Measurements from ENCODE around the gene TNIK. TPM values are rescaled to one million over a fixed set of nuclear protein-coding genes. Genes with fewer than 3 reads are reported as not detected.

The TNIK gene
- total RNA-seq, 1 donor from 2014 or later = 38.1 TPM

DNA sequence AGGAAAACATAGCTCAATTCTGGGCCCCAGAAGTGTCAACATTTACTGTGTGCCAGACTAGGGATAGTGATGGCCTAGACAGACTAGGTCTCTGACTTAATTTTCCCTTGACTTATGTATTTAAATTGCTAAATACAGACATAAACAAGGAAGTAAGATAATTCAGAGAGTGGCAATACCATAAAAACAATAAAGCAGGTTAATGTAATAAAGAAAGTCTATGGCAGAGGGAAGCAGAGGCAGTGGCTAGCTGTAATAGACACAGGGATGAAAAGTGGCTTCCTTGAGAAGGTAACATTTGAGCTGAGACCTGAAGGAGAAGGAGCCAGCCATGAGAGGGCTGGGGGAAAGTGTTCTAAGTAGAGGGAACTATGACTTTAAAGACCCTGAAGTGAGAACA is 95.7 kb downstream of the TNIK start:
- no peaks in the 10 kb centered on the region for H3K36me3 Mint-ChIP-seq
- peaks cover 25% of the 10 kb centered on the region for H3K4me1 Mint-ChIP-seq (ENCODE audit: unreplicated experiment)
- TF ChIP-seq CTCF (conservative IDR thresholded peaks at IDR 0.05) = no peak
- no peak overlapping the region for H3K27ac Mint-ChIP-seq
- no peak overlapping the region for H3K4me3 Mint-ChIP-seq
- DNase-seq (ENCODE audit: extremely low spot score, unreplicated experiment) = no peak
- H3K9me3 Mint-ChIP-seq = no peaks in the 10 kb centered on the region
- peaks cover 3% of the 10 kb centered on the region for H3K27me3 Mint-ChIP-seq

- Mint-ChIP-seq H3K9me3 (no peaks in the 10 kb centered on the region), H3K4me3 (peak overlapping the region; percentile 11), H3K36me3 (no peaks in the 10 kb centered on the region), H3K27me3 (no peaks in the 10 kb centered on the region), H3K27ac (no peak overlapping the region), H3K4me1 (ENCODE audit: unreplicated experiment) (peaks cover 32% of the 10 kb centered on the region)
- DNase-seq (ENCODE audit: extremely low spot score, unreplicated experiment) = no peak
- no peak for TF ChIP-seq CTCF (conservative IDR thresholded peaks at IDR 0.05)
These were observed 97.0 kb downstream of the TNIK start for GRCh38 chr3:171363202-171363601.

GRCh38 chr3:171362575-171362974 is 97.6 kb downstream of the TNIK start:
- Mint-ChIP-seq H3K4me3 (no peak overlapping the region), H3K9me3 (no peaks in the 10 kb centered on the region), H3K4me1 (ENCODE audit: unreplicated experiment) (peaks cover 32% of the 10 kb centered on the region), H3K36me3 (no peaks in the 10 kb centered on the region), H3K27me3 (no peaks in the 10 kb centered on the region), H3K27ac (no peak overlapping the region)
- no peak for TF ChIP-seq CTCF (conservative IDR thresholded peaks at IDR 0.05)
- no peak for DNase-seq (ENCODE audit: extremely low spot score, unreplicated experiment)

DNA sequence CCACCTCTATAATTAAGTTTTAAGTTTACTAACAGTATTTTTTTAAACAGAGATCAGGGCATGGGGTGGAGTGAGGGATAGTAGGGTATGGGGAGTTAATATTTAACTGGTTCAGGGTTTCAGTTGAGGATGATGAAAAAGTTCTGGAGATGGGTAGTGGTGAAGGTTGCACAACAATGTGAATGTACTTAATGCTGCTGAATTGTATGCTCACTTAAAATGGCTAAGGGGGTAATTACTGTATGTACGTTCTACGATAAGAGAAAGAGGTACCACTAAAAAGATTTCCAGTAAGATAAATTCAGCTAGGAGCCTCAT is 101.4 kb downstream of the TNIK start:
- H3K36me3 Mint-ChIP-seq = no peaks in the 10 kb centered on the region
- H3K27me3 Mint-ChIP-seq = no peaks in the 10 kb centered on the region
- H3K27ac Mint-ChIP-seq = no peak overlapping the region
- H3K9me3 Mint-ChIP-seq = no peaks in the 10 kb centered on the region
- no peak for TF ChIP-seq CTCF (conservative IDR thresholded peaks at IDR 0.05)
- H3K4me1 Mint-ChIP-seq (ENCODE audit: unreplicated experiment) = peaks cover 28% of the 10 kb centered on the region
- DNase-seq (ENCODE audit: extremely low spot score, unreplicated experiment) = no peak
- no peak overlapping the region for H3K4me3 Mint-ChIP-seq

DNA sequence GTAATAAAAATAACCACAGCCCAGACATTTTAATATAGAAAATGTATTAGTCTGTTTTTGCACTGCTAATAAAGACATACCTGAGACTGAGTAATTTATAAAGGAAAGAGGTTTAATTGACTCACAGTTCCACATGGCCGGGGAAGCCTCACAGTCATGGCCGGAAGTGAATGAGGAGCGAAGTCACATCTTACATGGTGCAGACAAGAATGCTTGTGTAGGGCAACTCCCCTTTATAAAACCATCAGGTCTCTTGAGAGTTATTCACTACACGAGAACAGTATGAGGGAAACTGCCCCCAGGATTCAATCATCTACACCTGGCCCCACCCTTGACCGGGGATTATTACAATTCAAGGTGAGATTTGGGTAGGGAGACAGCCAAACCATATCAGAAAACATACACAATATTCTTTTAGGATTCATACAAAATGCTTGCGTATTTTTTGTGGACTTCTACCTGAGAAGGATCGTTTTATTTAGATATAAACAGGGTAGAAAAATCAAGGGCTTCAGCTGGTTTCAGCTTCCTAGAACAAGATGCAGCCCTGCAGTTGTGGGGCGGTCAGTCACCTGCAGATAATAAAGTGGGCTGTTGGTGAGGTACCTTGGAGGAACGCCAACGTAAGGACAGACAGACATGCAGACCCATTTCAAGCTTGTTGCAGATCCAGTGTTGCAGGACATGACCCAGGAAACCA is 101.9 kb downstream of the TNIK start:
- H3K27me3 Mint-ChIP-seq = no peaks in the 10 kb centered on the region
- H3K4me1 Mint-ChIP-seq (ENCODE audit: unreplicated experiment) = peaks cover 23% of the 10 kb centered on the region
- TF ChIP-seq CTCF (conservative IDR thresholded peaks at IDR 0.05) = no peak
- H3K9me3 Mint-ChIP-seq = no peaks in the 10 kb centered on the region
- H3K27ac Mint-ChIP-seq = no peak overlapping the region
- no peak overlapping the region for H3K4me3 Mint-ChIP-seq
- no peaks in the 10 kb centered on the region for H3K36me3 Mint-ChIP-seq
- DNase-seq (ENCODE audit: extremely low spot score, unreplicated experiment) = no peak

- Mint-ChIP-seq H3K4me3 (no peak overlapping the region), H3K36me3 (no peaks in the 10 kb centered on the region), H3K4me1 (ENCODE audit: unreplicated experiment) (peaks cover 16% of the 10 kb centered on the region), H3K27ac (no peak overlapping the region), H3K9me3 (no peaks in the 10 kb centered on the region), H3K27me3 (no peaks in the 10 kb centered on the region)
- no peak for DNase-seq (ENCODE audit: extremely low spot score, unreplicated experiment)
- no peak for TF ChIP-seq CTCF (conservative IDR thresholded peaks at IDR 0.05)
These were observed 102.5 kb downstream of the TNIK start for GRCh38 chr3:171357721-171358120.
